ENCODE data around the gene ART1. TPM values are rescaled to one million over a fixed set of nuclear protein-coding genes. Genes with fewer than 3 reads are reported as not detected.

Gene ART1
- total and polyA plus RNA-seq, 2 experiments from 2014 or later = not detected

DNA sequence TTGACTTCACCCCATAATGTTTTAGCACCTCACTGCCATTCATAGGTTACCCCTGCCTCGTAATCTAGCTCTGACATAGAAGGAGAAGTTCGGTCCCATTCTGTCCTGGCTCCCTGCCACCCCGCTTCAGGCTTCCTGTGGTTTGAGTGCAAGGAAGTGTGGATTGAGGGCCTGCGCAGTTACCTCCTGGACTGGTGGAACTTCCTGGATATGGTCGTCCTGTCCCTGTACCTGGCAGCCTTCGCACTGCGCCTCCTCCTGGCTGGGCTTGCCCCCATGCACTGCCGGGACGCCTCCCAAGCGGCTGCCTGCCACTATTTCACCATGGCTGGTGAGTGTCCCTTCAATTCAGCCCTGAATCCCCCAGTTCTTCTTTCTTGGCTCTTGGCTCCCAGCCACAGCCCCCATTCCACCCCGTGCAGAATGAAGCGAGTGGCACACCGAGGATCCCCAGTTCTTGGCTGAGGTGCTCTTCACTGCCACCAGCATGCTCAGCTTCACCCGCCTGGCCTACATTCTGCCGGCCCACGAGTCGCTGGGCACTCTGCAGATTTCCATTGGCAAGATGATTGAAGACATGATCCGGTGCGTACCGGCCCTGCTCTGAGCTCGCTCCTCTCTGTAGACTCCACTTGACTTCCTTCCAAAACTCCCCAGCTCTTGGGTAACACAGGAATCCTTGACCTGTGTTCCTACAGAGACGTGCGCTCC is 18.5 kb upstream of the ART1 start:
- Histone ChIP-seq H2AFZ (no peak overlapping the region), H3K79me2 (ENCODE audit: insufficient read depth) (no peaks in the 10 kb centered on the region), H3K27ac (no peak overlapping the region), H3K4me2 (ENCODE audit: unreplicated experiment) (no peak overlapping the region), H3F3A (ENCODE audit: insufficient read depth) (no peaks in the 10 kb centered on the region), H3K27me3 (replicated peaks; ENCODE audit: insufficient read depth) (no peaks in the 10 kb centered on the region), H4K20me1 (ENCODE audit: insufficient read depth) (no peaks in the 10 kb centered on the region), H3K9me2 (ENCODE audit: insufficient read depth) (no peaks in the 10 kb centered on the region), H3K9ac (no peak overlapping the region), H3K4me3 (no peak overlapping the region), H3K36me3 (ENCODE audit: low read depth) (no peaks in the 10 kb centered on the region), H3K4me1 (ENCODE audit: insufficient read depth) (no peaks in the 10 kb centered on the region; the same call in 1 of the 2 replicates), H3K9me3 (ENCODE audit: low read depth) (no peaks in the 10 kb centered on the region)
- TF ChIP-seq EZH2phosphoT487 (IDR thresholded peaks at IDR 0.05; ENCODE audit: insufficient read depth, low read depth) (no peak), EZH2 (IDR thresholded peaks at IDR 0.05; ENCODE audit: insufficient read depth, poor library complexity, severe bottlenecking) (no peak)
- in situ Hi-C loops (cut with MboI) = no loop called here
- no peak for DNase-seq
- WGBS, 2 experiments (ENCODE audit: low coverage in 1 of 2, low lambda C conversion rate in 2 of 2, missing lambda C conversion rate in 2 of 2) = 90 to 94% methylated on average over 23 of the region's 23 CpGs

GRCh38 chr11:3627291-3627690 is 17.6 kb upstream of the ART1 start:
- in situ Hi-C loops (cut with MboI) = no loop called here
- no peaks in the 10 kb centered on the region for H3K9me3 ChIP-seq (ENCODE audit: low read depth)
- WGBS, 2 experiments (ENCODE audit: low coverage in 1 of 2, low lambda C conversion rate in 2 of 2, missing lambda C conversion rate in 2 of 2) = 78 to 91% methylated on average over 1 of the region's 1 CpG
- no peak overlapping the region for H3K27ac ChIP-seq
- H2AFZ ChIP-seq = no peak overlapping the region
- H4K20me1 ChIP-seq (ENCODE audit: insufficient read depth) = no peaks in the 10 kb centered on the region
- no peaks in the 10 kb centered on the region for H3K9me2 ChIP-seq (ENCODE audit: insufficient read depth)
- TF ChIP-seq EZH2phosphoT487 (IDR thresholded peaks at IDR 0.05; ENCODE audit: insufficient read depth, low read depth) (no peak), EZH2 (IDR thresholded peaks at IDR 0.05; ENCODE audit: insufficient read depth, poor library complexity, severe bottlenecking) (no peak)
- no peaks in the 10 kb centered on the region; the same call in 1 of the 2 replicates for H3K4me1 ChIP-seq (ENCODE audit: insufficient read depth)
- H3K36me3 ChIP-seq (ENCODE audit: low read depth) = no peaks in the 10 kb centered on the region
- no peak overlapping the region for H3K4me3 ChIP-seq
- H3F3A ChIP-seq (ENCODE audit: insufficient read depth) = no peaks in the 10 kb centered on the region
- no peak overlapping the region for H3K4me2 ChIP-seq (ENCODE audit: unreplicated experiment)
- peak; percentile 85 for DNase-seq
- H3K27me3 ChIP-seq (replicated peaks; ENCODE audit: insufficient read depth) = no peaks in the 10 kb centered on the region
- no peak overlapping the region for H3K9ac ChIP-seq
- no peaks in the 10 kb centered on the region for H3K79me2 ChIP-seq (ENCODE audit: insufficient read depth)

- Histone ChIP-seq H3K36me3 (ENCODE audit: low read depth) (no peaks in the 10 kb centered on the region), H4K20me1 (ENCODE audit: insufficient read depth) (no peaks in the 10 kb centered on the region), H3K9ac (no peak overlapping the region), H2AFZ (no peak overlapping the region), H3F3A (ENCODE audit: insufficient read depth) (no peaks in the 10 kb centered on the region), H3K9me3 (ENCODE audit: low read depth) (no peaks in the 10 kb centered on the region), H3K79me2 (ENCODE audit: insufficient read depth) (no peaks in the 10 kb centered on the region), H3K27me3 (replicated peaks; ENCODE audit: insufficient read depth) (0 out of 2 replicates have a peak, but pooled peaks cover 3% of the 10 kb centered on the region), H3K27ac (no peak overlapping the region), H3K4me3 (no peak overlapping the region), H3K9me2 (ENCODE audit: insufficient read depth) (no peaks in the 10 kb centered on the region), H3K4me1 (ENCODE audit: insufficient read depth) (no peaks in the 10 kb centered on the region; the same call in 1 of the 2 replicates), H3K4me2 (ENCODE audit: unreplicated experiment) (no peak overlapping the region)
- peak; percentile 49 for DNase-seq
- 73 to 81% methylated on average over 4 of the region's 4 CpGs for WGBS, 2 experiments (ENCODE audit: low coverage in 1 of 2, low lambda C conversion rate in 2 of 2, missing lambda C conversion rate in 2 of 2)
- in situ Hi-C loops (cut with MboI) = no loop called here
- TF ChIP-seq EZH2 (IDR thresholded peaks at IDR 0.05; ENCODE audit: insufficient read depth, poor library complexity, severe bottlenecking) = no peak
- TF ChIP-seq EZH2phosphoT487 (IDR thresholded peaks at IDR 0.05; ENCODE audit: insufficient read depth, low read depth) = no peak
These were observed 13.6 kb upstream of the ART1 start for GRCh38 chr11:3631331-3631730.

- Histone ChIP-seq H3K79me2 (ENCODE audit: insufficient read depth) (no peaks in the 10 kb centered on the region), H3K9me3 (ENCODE audit: low read depth) (no peaks in the 10 kb centered on the region), H3K27me3 (replicated peaks; ENCODE audit: insufficient read depth) (0 out of 2 replicates have a peak, but pooled peaks cover 3% of the 10 kb centered on the region), H3K36me3 (ENCODE audit: low read depth) (no peaks in the 10 kb centered on the region), H4K20me1 (ENCODE audit: insufficient read depth) (no peaks in the 10 kb centered on the region), H3K9ac (no peak overlapping the region), H3K27ac (no peak overlapping the region), H3K9me2 (ENCODE audit: insufficient read depth) (no peaks in the 10 kb centered on the region), H3K4me1 (ENCODE audit: insufficient read depth) (no peaks in the 10 kb centered on the region), H3K4me3 (no peak overlapping the region), H3K4me2 (ENCODE audit: unreplicated experiment) (no peak overlapping the region), H2AFZ (no peak overlapping the region), H3F3A (ENCODE audit: insufficient read depth) (no peaks in the 10 kb centered on the region)
- no peak for TF ChIP-seq EZH2 (IDR thresholded peaks at IDR 0.05; ENCODE audit: insufficient read depth, poor library complexity, severe bottlenecking)
- DNase-seq = peak; percentile 13
- in situ Hi-C loops (cut with MboI) = no loop called here
- WGBS, 2 experiments (ENCODE audit: low coverage in 1 of 2, low lambda C conversion rate in 2 of 2, missing lambda C conversion rate in 2 of 2) = 76 to 87% methylated on average over 5 of the region's 5 CpGs
These were observed 12.8 kb upstream of the ART1 start for GRCh38 chr11:3632070-3632660.
